HG02759 (cell line): ENCODE data around the gene EXOC3.

Experiments used
- ATAC-seq: cut with Tn5 transposase; IDR thresholded peaks from one replicate; pipeline ENCODE4 v1.9.1; 2021; ENCODE audit warnings: mild to moderate bottlenecking, moderate library complexity; ENCODE audit not compliant: unreplicated experiment

Gene EXOC3

DNA sequence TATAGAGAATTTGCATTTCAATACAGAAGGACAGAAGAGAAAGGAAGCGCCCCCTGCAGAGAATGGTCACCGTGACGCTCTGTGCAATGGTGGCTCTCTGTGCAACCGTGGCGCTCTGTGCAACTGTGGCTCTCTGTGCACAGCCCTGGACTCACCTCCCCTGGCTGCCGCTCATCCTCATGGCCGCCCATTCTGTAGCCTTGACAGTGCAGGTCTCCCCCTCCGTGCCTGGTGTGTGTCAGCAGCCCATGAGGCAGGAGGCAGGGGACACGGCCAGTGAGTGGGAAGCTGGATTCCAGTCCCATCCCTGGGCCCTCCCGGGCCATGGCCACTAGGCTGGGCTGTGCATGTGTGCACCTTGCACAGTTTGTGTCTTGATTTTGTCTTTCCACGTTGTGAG lies 12.0 kb downstream of the EXOC3 start:
- no peak for ATAC-seq

GRCh38 chr5:455806-456205 lies 12.8 kb downstream of the EXOC3 start:
- ATAC-seq = no peak

DNA sequence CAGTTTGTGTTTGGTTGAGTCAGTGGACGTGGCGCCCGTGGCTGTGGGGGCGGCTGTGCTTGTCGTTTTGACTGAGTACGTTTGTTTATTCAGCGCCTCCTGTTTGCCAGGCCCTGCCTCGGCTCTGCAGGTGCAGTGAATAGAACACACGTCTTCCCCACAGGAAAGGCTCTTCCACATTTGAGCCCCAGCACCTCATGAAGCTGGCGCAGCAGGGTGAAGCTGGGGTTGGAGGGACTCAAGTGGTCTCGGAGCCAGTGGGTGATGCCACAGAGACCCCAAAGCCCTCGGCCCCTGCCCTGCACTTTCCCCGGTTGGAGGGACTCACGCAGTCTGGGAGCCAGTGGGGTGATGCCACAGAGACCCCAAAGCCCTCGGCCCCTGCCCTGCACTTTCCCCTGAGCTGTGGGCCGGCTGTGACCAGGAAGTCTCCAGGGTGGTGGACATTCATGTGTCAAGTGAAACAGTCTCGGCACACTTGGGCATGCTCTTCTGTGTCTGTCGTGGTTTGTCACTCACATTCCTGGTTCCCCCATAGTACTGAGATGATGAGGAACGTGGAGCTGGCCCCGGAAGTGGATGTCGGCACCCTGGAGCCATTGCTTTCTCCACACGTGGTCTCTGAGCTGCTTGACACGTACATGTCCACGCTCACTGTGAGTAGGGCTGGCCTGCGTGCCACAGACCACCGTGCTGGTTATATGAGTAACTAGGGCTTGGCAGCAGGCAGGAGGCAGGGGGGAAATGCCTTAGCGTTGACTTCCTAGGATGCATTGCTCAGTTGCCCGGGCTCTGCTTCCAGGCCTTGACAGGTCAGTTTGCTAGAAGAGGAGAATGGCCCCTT lies 13.6 kb downstream of the EXOC3 start:
- ATAC-seq = no peak

- ATAC-seq = no peak
These were observed 14.4 kb downstream of the EXOC3 start for GRCh38 chr5:457195-457961.

DNA sequence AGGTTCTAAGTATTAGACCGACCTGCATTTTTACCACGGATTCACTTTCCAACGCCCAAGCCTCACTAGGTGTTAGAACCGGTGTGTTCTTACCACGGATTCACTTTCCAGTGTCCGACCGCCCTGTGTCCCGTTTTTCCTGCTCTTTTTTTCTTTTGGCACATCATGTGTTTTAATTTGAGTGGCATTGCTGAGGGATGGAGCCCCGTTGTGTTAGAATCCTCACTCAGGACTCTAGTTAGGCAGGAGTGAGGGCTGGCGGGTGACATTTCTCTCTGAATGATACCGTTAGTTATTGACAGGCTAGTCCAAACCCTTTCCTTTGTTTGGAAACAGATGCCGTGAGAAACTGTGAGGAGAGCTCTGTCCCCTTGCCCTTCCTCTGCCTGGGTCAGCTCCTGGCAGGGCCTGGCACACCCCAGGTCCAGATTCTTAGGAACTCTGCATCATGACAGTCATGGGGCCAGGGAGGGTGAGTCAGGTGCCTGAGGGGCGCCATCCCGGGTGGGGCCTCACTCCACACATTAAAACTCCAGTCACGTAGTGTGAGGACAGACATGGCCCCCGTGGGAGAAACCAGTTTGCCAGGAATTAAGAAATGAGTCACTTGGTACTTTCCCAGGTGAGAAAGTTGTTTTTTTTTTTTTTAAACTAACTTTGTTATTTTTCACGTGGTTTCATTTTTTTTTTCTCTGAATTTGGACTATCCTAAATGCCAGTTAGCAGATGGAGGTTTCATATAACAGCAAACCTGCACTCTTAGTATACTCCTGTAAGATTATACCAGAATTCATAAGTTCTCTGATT lies 15.8 kb downstream of the EXOC3 start:
- no peak for ATAC-seq

DNA sequence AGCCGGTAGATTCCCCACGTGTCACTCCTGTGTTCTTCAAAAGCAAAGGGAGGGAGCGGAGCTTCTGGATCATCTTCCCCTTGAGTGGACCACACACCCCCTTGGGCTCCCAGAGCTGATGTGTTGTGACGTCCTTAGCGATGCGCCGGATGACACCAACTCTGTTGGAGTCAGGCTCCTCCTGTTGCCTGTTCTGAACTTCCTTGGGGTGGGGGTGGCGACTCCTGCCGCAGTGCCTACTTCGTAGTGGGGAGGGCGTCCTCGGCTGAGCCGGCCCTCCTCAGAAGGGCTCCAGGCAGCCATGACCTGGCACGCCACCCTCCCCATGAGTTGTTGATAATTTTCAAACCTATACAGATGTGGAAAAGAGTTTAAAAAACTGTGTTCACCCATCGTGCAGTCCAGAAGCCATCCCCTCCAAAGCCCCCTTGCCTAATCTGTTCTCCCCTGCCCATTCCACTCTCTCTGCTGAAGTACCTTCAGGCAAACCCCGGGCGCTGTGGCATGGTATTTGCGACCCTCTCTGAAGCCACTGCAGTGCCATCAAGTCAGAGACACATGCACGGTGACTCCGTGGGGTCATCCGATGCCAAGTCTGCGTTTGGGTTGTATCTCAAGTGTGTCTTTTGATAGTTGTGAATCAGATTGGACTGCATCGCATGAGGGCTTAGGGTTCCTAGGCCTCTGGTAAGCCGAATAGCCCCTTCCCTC lies 16.7 kb downstream of the EXOC3 start:
- ATAC-seq = no peak

DNA sequence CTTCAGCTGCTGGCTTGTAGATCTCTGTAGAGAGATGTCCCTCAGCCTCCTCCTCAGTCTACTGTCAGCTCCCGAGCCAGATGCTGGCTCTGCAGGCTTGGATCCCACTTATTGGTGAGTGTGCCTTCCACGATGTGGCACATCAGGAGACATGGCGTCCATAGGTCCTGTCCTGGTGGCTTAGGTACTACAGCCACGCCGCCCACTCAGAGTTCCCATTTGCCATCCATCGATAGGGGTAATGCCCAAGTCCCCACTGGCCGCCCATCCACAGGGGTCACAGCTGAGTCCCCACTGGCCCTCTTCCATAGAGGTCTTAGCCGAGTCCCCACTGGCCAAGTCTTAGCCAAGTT lies 17.3 kb downstream of the EXOC3 start:
- no peak for ATAC-seq

GRCh38 chr5:462051-462481 lies 19.1 kb downstream of the EXOC3 start:
- no peak for ATAC-seq

DNA sequence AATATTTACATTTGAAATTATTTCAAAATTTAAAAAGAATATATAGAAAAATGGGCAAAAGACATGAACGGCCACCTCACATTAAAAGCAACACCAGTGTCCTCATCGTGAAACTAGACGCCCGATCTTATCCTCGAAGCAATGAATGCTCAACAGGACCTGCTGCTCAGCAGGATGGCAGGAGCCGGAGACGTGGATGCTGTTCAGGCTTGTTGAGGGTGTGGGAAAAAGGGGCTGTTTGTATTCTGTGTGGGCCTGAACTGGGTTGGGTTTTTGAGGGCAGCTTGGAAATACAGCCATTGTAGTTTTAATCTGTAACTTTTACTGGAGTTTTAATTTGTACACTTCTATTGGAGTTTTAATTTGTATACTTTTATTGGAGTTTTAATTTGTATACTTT lies 20.3 kb downstream of the EXOC3 start:
- no peak for ATAC-seq

GRCh38 chr5:463952-464351 lies 21.0 kb downstream of the EXOC3 start:
- no peak for ATAC-seq

GRCh38 chr5:464446-464842 lies 21.5 kb downstream of the EXOC3 start:
- no peak for ATAC-seq

- no peak for ATAC-seq
These were observed 22.0 kb downstream of the EXOC3 start for GRCh38 chr5:464843-465590.

- no peak for ATAC-seq
These were observed 22.8 kb downstream of the EXOC3 start for GRCh38 chr5:465591-466403.

DNA sequence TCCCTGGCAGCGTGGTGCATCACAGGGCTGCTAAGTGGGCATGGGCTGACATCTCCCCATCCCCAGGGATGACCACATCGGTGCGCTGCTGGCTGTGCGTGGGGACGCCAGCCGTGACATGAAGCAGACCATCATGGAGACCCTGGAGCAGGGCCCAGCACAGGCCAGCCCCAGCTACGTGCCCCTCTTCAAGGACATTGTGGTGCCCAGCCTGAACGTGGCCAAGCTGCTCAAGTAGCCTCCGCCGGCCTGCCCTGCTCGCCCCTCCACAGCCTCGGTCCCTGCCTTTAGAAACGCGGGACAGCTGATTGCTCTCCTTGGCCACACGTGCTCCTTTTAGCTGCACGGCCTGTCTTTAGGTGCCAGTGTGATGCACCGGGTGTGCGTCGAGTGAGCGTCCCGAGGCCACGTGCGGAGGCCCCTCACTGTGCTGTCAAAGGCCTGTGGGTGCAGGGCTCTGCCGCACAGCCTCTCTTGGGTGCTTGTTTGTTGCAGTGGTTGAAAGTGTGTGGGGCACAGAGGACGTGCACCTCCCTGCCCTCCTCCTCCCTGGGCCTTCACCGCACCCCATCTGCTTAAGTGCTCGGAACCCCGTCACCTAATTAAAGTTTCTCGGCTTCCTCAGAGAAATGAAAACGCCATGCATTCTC lies 23.8 kb downstream of the EXOC3 start:
- no peak for ATAC-seq

DNA sequence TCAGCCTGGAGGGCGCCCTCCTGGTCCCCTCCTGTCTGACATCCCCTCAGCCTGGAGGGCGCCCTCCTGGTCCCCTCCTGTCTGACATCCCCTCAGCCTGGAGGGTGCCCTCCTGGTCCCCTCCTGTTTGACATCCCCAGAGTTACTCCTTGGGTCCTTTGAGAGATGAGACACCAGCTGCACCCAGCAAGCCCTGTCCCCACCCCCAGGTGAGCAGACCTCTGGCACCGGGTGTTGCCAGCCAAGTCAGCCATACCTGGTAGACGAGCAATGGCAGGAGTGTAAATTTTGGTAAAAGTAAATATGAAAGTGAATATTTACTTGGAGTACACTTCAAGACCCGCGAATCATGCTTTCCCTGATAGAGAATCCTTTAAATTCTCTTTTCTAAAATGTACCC lies 25.4 kb downstream of the EXOC3 start:
- no peak for ATAC-seq

GRCh38 chr5:469752-470483 lies 26.9 kb downstream of the EXOC3 start:
- ATAC-seq = no peak

- ATAC-seq = no peak
These were observed 28.2 kb downstream of the EXOC3 start for GRCh38 chr5:470961-471749.

GRCh38 chr5:471750-472058 lies 28.7 kb downstream of the EXOC3 start:
- no peak for ATAC-seq
